ENCODE results near the gene ACBD3.

GRCh38 chr1:226120398-226120797 is 66.1 kb downstream of the ACBD3 start:
- TF ChIP-seq POLR2AphosphoS5 (IDR thresholded peaks at IDR 0.05; ENCODE audit: low read depth, low read length) (no peak), CTCF (IDR thresholded peaks at IDR 0.05) (no peak), TCF12 (IDR thresholded peaks at IDR 0.05) (no peak), RAD21 (IDR thresholded peaks at IDR 0.05; ENCODE audit: low read length) (no peak), GABPA (IDR thresholded peaks at IDR 0.05; ENCODE audit: low read depth) (no peak), IRF3 (IDR thresholded peaks at IDR 0.05; ENCODE audit: low read depth, low read length) (no peak), CHD2 (IDR thresholded peaks at IDR 0.05; ENCODE audit: low read length, partially characterized antibody) (no peak), YY1 (IDR thresholded peaks at IDR 0.05; ENCODE audit: low read depth) (no peak), USF2 (IDR thresholded peaks at IDR 0.05; ENCODE audit: borderline replicate concordance, low read depth, low read length) (no peak), GATA2 (CRISPR knock-in tag; IDR thresholded peaks at IDR 0.05) (no peak), RCOR1 (IDR thresholded peaks at IDR 0.05; ENCODE audit: low read length) (no peak)
